Esophagus muscularis mucosa (tissue), 4 donors: ENCODE data around the gene THADA.

Experiments
- EP300 ChIP-seq: sonication (generic); formaldehyde crosslinking; IDR thresholded peaks from one replicate; pipeline ENCODE4 v1.6.1; 2017; ENCODE audit warnings: antibody characterized with exemption
- POLR2A ChIP-seq: fragments of 450-650 bp; IDR thresholded peaks from one replicate; pipeline ENCODE4 v1.6.1; 2017; ENCODE audit warnings: antibody characterized with exemption, moderate library complexity, mild to moderate bottlenecking, low read depth
- POLR2AphosphoS5 ChIP-seq, 2 donors: sonication (generic); formaldehyde crosslinking; IDR thresholded peaks; one replicate each; pipeline ENCODE4 v1.6.1; 2017; ENCODE audit warnings: antibody characterized with exemption in 2 of 2
- TF ChIP-seq, protein P1 (sequence below), 3 experiments: fragments of 200-600 bp in 2 of 3; fragments of 450-650 bp in 1 of 3; sonication (generic) in 2 of 3; IDR thresholded peaks; one replicate each; pipeline ENCODE4 v1.5.1; 2017 to 2019; ENCODE audit warnings: antibody characterized with exemption in 3 of 3, mild to moderate bottlenecking in 2 of 3, moderate library complexity in 1 of 3

DNA sequence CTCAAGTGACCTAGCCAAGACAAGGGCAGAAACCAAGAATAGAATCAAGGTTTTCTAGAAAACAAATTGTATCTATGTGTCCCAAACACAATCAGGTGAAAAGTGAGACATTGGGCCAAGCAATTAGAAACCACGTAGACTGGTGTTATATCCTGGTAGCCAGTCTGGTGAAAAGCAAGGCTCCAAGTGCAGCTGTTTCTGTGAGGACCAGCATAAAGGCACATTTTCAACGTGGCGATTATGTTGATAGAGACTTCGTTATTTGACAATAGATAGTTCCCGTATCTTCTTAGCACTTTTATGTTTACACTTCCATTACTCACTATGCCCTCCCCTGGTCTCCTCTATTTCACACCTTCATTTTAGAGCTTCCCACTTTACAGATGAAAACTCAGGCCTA, 266.2 kb downstream of the THADA start:
- TF ChIP-seq POLR2A (no peak), EP300 (no peak), POLR2AphosphoS5 (IDR thresholded peaks at IDR 0.05) (no peak)
- TF ChIP-seq, protein P1, sequence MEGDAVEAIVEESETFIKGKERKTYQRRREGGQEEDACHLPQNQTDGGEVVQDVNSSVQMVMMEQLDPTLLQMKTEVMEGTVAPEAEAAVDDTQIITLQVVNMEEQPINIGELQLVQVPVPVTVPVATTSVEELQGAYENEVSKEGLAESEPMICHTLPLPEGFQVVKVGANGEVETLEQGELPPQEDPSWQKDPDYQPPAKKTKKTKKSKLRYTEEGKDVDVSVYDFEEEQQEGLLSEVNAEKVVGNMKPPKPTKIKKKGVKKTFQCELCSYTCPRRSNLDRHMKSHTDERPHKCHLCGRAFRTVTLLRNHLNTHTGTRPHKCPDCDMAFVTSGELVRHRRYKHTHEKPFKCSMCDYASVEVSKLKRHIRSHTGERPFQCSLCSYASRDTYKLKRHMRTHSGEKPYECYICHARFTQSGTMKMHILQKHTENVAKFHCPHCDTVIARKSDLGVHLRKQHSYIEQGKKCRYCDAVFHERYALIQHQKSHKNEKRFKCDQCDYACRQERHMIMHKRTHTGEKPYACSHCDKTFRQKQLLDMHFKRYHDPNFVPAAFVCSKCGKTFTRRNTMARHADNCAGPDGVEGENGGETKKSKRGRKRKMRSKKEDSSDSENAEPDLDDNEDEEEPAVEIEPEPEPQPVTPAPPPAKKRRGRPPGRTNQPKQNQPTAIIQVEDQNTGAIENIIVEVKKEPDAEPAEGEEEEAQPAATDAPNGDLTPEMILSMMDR (IDR thresholded peaks at IDR 0.05) = no peak
